ENCODE measurements around the gene BTBD6.

DNA sequence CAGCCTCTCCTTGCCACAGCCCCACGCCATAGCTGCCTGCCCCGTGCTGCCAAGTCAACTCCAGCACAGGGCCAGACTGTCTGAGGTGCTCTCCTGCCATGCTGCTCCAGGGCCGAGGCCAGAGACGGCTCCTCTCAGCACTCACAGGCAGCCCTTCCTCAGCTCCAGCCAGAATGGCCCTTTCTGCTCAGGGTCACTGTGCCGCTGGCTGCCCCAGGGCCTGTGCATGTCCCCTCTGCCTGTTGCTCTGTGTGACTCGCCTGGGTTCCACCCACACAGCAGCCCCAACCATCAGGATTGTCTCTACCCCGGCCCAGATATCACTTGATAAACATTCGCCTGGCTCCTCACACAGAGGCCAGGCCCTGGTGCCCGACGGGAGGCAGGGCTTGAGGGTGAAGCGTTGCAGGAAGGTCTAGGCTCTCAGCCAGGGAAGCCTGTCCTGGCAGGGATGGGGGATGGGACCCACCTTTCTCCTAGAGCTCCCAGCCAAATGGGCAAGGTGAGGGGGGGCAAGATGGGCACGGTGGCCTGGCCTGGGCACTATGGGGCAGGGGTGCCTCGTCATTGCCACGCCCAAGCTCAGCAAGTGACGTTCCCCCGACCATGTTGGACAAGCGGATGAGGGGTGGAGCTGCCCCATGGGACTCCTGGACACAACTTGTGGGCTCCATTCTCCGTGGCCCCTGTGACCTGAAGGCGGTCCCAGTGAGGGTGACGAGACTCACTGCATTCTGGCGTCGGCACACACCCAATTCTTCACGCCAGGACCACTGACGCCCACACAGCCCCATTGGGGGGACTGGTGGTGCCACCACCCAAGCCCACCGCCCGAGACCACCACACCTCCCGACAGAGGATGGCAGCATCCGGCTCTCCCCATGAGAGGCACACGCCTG, 27.4 kb upstream of the BTBD6 start:
- TF ChIP-seq, protein P1, sequence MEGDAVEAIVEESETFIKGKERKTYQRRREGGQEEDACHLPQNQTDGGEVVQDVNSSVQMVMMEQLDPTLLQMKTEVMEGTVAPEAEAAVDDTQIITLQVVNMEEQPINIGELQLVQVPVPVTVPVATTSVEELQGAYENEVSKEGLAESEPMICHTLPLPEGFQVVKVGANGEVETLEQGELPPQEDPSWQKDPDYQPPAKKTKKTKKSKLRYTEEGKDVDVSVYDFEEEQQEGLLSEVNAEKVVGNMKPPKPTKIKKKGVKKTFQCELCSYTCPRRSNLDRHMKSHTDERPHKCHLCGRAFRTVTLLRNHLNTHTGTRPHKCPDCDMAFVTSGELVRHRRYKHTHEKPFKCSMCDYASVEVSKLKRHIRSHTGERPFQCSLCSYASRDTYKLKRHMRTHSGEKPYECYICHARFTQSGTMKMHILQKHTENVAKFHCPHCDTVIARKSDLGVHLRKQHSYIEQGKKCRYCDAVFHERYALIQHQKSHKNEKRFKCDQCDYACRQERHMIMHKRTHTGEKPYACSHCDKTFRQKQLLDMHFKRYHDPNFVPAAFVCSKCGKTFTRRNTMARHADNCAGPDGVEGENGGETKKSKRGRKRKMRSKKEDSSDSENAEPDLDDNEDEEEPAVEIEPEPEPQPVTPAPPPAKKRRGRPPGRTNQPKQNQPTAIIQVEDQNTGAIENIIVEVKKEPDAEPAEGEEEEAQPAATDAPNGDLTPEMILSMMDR (IDR thresholded peaks at IDR 0.05) = no peak
- no peak for TF ChIP-seq ZFX (IDR thresholded peaks at IDR 0.05; ENCODE audit: borderline replicate concordance)
